Stomach (tissue), 9 donors: ENCODE measurements around the gene NLRP4. TPM values are rescaled to one million over a fixed set of nuclear protein-coding genes. Genes with fewer than 3 reads are reported as not detected.

ENCODE experiments used
- DNase-seq, 2 donors: peaks; one replicate each; pipeline versions ENCODE4 v3.0.0 to v3.0.0-alpha.2; 2013 to 2019
- H3K27ac ChIP-seq, 5 donors: fragments of 200-600 bp in 4 of 5; sonication (generic) in 4 of 5; one replicate each; pipeline ENCODE4 v1.5.1; 2013 to 2019; ENCODE audit warnings: mild to moderate bottlenecking in 1 of 5, moderate library complexity in 1 of 5
- H3K27me3 ChIP-seq, 3 donors: fragments of 200-600 bp; sonication (generic); one replicate each; pipeline ENCODE4 v1.5.1; 2017 to 2019; ENCODE audit warnings: mixed run types in 1 of 3
- H3K36me3 ChIP-seq, 4 donors: fragments of 200-600 bp; sonication (generic); 1 replicate in 3 of 4; 2 replicates in 1 of 4; pipeline ENCODE4 v1.5.1; 2016 to 2019
- H3K4me1 ChIP-seq, 4 donors: fragments of 200-600 bp; sonication (generic); one replicate each; pipeline ENCODE4 v1.5.1; 2016 to 2019
- H3K4me3 ChIP-seq, 4 donors: fragments of 200-600 bp; sonication (generic) in 3 of 4; one replicate each; pipeline ENCODE4 v1.5.1; 2016 to 2019; ENCODE audit warnings: mild to moderate bottlenecking in 1 of 4
- H3K9me3 ChIP-seq, 4 donors: fragments of 200-600 bp; sonication (generic); one replicate each; pipeline ENCODE4 v1.5.1; 2016 to 2019
- EP300 ChIP-seq: sonication (generic); formaldehyde crosslinking; IDR thresholded peaks from one replicate; pipeline ENCODE4 v1.6.1; 2017; ENCODE audit warnings: antibody characterized with exemption
- POLR2A ChIP-seq, 4 donors: fragments of 450-650 bp; IDR thresholded peaks; one replicate each; pipeline ENCODE4 v1.6.1; 2016; ENCODE audit warnings: antibody characterized with exemption in 4 of 4, control low read depth in 2 of 4, mild to moderate bottlenecking in 1 of 4, moderate library complexity in 1 of 4
- POLR2AphosphoS5 ChIP-seq, 3 donors: sonication (generic); formaldehyde crosslinking; IDR thresholded peaks; one replicate each; pipeline ENCODE4 v1.6.1; 2016; ENCODE audit warnings: antibody characterized with exemption in 3 of 3
- WGBS, 5 donors: extraction: QIAGEN DNeasy Blood & Tissue Kit in 3 of 5; methylation state at CpG; one replicate each; pipeline versions ENCODE4 v1.1.5 to v1.1.7; 2013 to 2018; 5-methylcytosine and 5-hydroxymethylcytosine counted together
- intact Hi-C: fragments of 100-400 bp; cut with DNase I; formaldehyde crosslinking; loops from one replicate; pipeline ENCODE4 v1.15.1; 2023; ENCODE audit warnings: low total_unique reads
- polyA plus RNA-seq, 3 donors: library from polyadenylated mRNA; stranded (reverse); fragments of 200-250 nt; gene quantifications; one replicate each; pipeline ENCODE4 v1.2.3, GENCODE V29; 2013
- total RNA-seq, 5 donors: library from RNA; depleted of rRNA; stranded (reverse); fragments of >200 nt; gene quantifications; one replicate each; pipeline versions ENCODE4 v1.1.0 to v1.2.3, GENCODE V29; 2014 to 2016
- TF ChIP-seq, protein P1 (sequence below), 7 experiments: fragments of 450-650 bp in 4 of 7; fragments of 200-600 bp in 3 of 7; sonication (generic) in 3 of 7; IDR thresholded peaks; one replicate each; pipeline ENCODE4 v1.5.1; 2016 to 2019; ENCODE audit warnings: antibody characterized with exemption in 7 of 7, control low read depth in 2 of 7, mild to moderate bottlenecking in 1 of 7
- donor health status: healthy with polysubstance abuse.
- donor health status: Bipolar disorder and iron deficiency.
- donor health status: healthy.

Gene NLRP4
- total and polyA plus RNA-seq, 8 donors: 0.23 TPM; not detected in 7

GRCh38 chr19:55820037-55820436 is 16.3 kb upstream of the NLRP4 start:
- intact Hi-C loops: no loop called here
- Histone ChIP-seq H3K4me3 (no peak overlapping the region), H3K36me3 (no peaks in the 10 kb centered on the region), H3K27ac (no peak overlapping the region), H3K9me3 (no peaks in the 10 kb centered on the region), H3K4me1 (no peaks in the 10 kb centered on the region), H3K27me3 (no peaks in the 10 kb centered on the region)
- WGBS, 5 donors: 55 to 77% (median 75%) methylated on average over 3 of the region's 3 CpGs
- no peak for DNase-seq
- no peak for TF ChIP-seq POLR2AphosphoS5 (IDR thresholded peaks at IDR 0.05)
- no peak for TF ChIP-seq POLR2A (IDR thresholded peaks at IDR 0.05)
- TF ChIP-seq EP300: no peak
- TF ChIP-seq, protein P1, sequence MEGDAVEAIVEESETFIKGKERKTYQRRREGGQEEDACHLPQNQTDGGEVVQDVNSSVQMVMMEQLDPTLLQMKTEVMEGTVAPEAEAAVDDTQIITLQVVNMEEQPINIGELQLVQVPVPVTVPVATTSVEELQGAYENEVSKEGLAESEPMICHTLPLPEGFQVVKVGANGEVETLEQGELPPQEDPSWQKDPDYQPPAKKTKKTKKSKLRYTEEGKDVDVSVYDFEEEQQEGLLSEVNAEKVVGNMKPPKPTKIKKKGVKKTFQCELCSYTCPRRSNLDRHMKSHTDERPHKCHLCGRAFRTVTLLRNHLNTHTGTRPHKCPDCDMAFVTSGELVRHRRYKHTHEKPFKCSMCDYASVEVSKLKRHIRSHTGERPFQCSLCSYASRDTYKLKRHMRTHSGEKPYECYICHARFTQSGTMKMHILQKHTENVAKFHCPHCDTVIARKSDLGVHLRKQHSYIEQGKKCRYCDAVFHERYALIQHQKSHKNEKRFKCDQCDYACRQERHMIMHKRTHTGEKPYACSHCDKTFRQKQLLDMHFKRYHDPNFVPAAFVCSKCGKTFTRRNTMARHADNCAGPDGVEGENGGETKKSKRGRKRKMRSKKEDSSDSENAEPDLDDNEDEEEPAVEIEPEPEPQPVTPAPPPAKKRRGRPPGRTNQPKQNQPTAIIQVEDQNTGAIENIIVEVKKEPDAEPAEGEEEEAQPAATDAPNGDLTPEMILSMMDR (IDR thresholded peaks at IDR 0.05): no peak

GRCh38 chr19:55830656-55831055 is 5.7 kb upstream of the NLRP4 start:
- WGBS, 5 donors: 75 to 83% (median 80%) methylated on average over 5 of the region's 5 CpGs
- H3K9me3 ChIP-seq: no peaks in the 10 kb centered on the region
- no peak overlapping the region for H3K27ac ChIP-seq
- TF ChIP-seq POLR2AphosphoS5 (IDR thresholded peaks at IDR 0.05) (no peak), POLR2A (IDR thresholded peaks at IDR 0.05) (no peak), EP300 (no peak)
- TF ChIP-seq, protein P1 (IDR thresholded peaks at IDR 0.05): no peak
- H3K27me3 ChIP-seq: no peaks in the 10 kb centered on the region
- intact Hi-C loops: no loop called here
- no peaks in the 10 kb centered on the region for H3K36me3 ChIP-seq
- no peaks in the 10 kb centered on the region for H3K4me1 ChIP-seq
- DNase-seq: no peak
- no peak overlapping the region for H3K4me3 ChIP-seq

DNA sequence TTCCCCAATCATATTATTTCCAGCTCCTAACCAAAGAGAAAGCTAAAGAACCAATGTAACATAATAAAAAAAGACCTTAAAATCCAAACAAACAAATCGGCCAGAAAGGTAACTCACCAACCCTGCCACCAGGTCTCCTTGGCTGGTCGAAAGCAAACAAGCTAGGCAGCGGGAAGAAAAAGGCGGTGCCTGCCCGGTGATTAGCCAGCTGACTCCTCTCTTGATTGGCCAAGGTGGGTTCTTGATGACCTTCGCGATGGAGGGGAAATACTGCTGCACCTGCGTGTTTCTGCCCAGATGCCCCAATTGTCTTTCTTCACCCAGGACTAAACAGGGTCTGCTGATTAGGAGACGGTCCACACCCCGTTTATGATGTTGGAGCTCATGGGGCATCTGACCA is 4.5 kb upstream of the NLRP4 start, which contains the start of gene NLRP11:
NLRP11 (minus strand) TSS at position 154 of the 400 bp plus-strand sequence. CDS start 13,825 bp downstream, outside the sequence.
- WGBS, 5 donors: 70 to 85% (median 77%) methylated on average over 10 of the region's 10 CpGs
- Histone ChIP-seq H3K36me3 (no peaks in the 10 kb centered on the region), H3K9me3 (peaks cover 0 to 5% (median 0%) of the 10 kb centered on the region in 4 donors), H3K27ac (no peak within 1 kb of the TSS), H3K4me3 (no peak within 1 kb of the TSS), H3K4me1 (no peaks in the 10 kb centered on the region), H3K27me3 (no peaks in the 10 kb centered on the region)
- DNase-seq: no peak
- intact Hi-C loops: no loop called here
- no peak for TF ChIP-seq POLR2AphosphoS5 (IDR thresholded peaks at IDR 0.05)

DNA sequence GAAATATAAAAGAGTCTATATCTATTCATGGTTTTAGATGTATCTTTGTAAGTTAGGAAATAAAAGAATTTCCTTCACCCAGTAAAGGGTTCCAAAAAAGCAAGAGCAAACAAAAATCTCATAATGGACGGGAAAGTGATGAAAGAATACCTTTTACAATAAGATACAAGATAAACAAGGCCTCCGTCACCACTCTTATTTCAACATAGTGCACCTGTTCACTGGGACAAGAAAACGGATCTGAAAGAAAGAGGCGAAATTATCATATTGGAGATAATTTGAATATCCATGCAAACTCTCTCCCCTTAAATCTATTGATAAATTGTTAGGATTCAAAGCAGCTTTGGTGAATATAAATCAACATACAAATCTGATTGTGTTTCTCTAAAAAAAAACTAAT is 3.7 kb upstream of the NLRP4 start:
- no peak overlapping the region for H3K4me3 ChIP-seq
- 54 to 68% (median 58%) methylated on average over 4 of the region's 4 CpGs for WGBS, 5 donors
- intact Hi-C loops: no loop called here

GRCh38 chr19:55838251-55838650 is 1.9 kb downstream of the NLRP4 start:
- H3K36me3 ChIP-seq: no peaks in the 10 kb centered on the region
- intact Hi-C loops: no loop called here
- no peaks in the 10 kb centered on the region for H3K4me1 ChIP-seq
- WGBS, 5 donors: 65 to 84% (median 81%) methylated on average over 3 of the region's 3 CpGs
- TF ChIP-seq EP300 (no peak), POLR2A (IDR thresholded peaks at IDR 0.05) (no peak), POLR2AphosphoS5 (IDR thresholded peaks at IDR 0.05) (no peak)
- TF ChIP-seq, protein P1 (IDR thresholded peaks at IDR 0.05): no peak
- H3K27me3 ChIP-seq: peaks cover 0 to 6% (median 0%) of the 10 kb centered on the region in 3 donors
- H3K4me3 ChIP-seq: no peak overlapping the region
- no peak for DNase-seq
- peaks cover 0 to 15% (median 2%) of the 10 kb centered on the region in 4 donors for H3K9me3 ChIP-seq
- H3K27ac ChIP-seq: no peak overlapping the region

More for the DNA sequence above, 3.7 kb upstream of the NLRP4 start:
- no peak for DNase-seq
- H3K36me3 ChIP-seq: no peaks in the 10 kb centered on the region
- no peaks in the 10 kb centered on the region for H3K27me3 ChIP-seq
- no peaks in the 10 kb centered on the region for H3K4me1 ChIP-seq
- H3K27ac ChIP-seq: no peak overlapping the region
- peaks cover 0 to 5% (median 0%) of the 10 kb centered on the region in 4 donors for H3K9me3 ChIP-seq
- TF ChIP-seq, protein P1 (IDR thresholded peaks at IDR 0.05): no peak
- TF ChIP-seq EP300 (no peak), POLR2AphosphoS5 (IDR thresholded peaks at IDR 0.05) (no peak), POLR2A (IDR thresholded peaks at IDR 0.05) (no peak)
